Measurements from ENCODE around the gene ATP8A2. TPM values are rescaled to one million over a fixed set of nuclear protein-coding genes. Genes with fewer than 3 reads are reported as not detected.

The ATP8A2 gene
- total and polyA plus RNA-seq, 2 of the 8 experiments (the other 6 are each of a cell fraction or from before 2014, with no cell fraction given), result 2.4 to 8.3 TPM

DNA sequence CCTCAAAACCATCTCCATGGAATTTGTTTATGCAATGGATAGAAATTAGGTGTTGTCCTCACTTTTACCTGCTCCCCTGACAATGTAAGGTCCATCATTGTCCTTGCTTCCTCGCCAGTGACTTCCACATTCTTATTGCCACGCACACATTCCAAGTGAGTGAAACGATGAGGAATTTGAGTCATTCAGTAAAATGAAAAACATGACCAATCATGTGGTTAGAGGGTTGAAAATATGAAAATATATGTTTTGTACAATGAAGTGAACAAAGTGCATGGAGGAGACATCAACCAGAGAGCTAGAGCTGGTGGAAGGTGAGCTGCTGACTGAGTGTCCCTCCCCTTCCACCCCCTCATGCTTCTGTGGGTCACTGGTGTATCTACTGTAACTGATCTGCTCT, 91.7 kb downstream of the ATP8A2 start:
- Histone ChIP-seq H3K36me3 (ENCODE audit: control insufficient read depth in 2 of 4, insufficient read depth in 4 of 4, low read length in 3 of 4) (no peaks in the 10 kb centered on the region), H3K9ac (replicated peaks in 1 of 4; ENCODE audit: extremely low read depth in 1 of 4, low read depth in 3 of 4, low read length in 3 of 4) (no peak overlapping the region), H4K91ac (replicated peaks; ENCODE audit: insufficient read length, low read length) (no peak overlapping the region), H3K9me3 (ENCODE audit: insufficient read depth in 2 of 2, low read depth in 1 of 2, low read length in 1 of 2) (no peaks in the 10 kb centered on the region), H3K56ac (replicated peaks; ENCODE audit: insufficient read length, low read depth, low read length) (no peak overlapping the region), H3K4me3 (ENCODE audit: extremely low read depth in 1 of 4, insufficient read depth in 2 of 4, low read depth in 3 of 4, low read length in 4 of 4) (no peak overlapping the region), H3K4me2 (ENCODE audit: insufficient read depth in 1 of 2, low read depth in 2 of 2, low read length in 2 of 2) (no peak overlapping the region), H2BK15ac (ENCODE audit: low read length) (no peak overlapping the region), H2BK5ac (ENCODE audit: low read depth, low read length) (no peak overlapping the region), H3K79me2 (ENCODE audit: control insufficient read depth in 1 of 2, insufficient read depth in 2 of 2, low read length in 2 of 2) (no peaks in the 10 kb centered on the region), H2BK20ac (ENCODE audit: low read length) (no peak overlapping the region), H3K79me1 (ENCODE audit: low read depth, low read length) (no peaks in the 10 kb centered on the region; the same call in 1 of the 2 replicates), H4K20me1 (replicated peaks in 1 of 2; ENCODE audit: control insufficient read depth in 1 of 2, insufficient read depth in 2 of 2, low read length in 2 of 2) (no peaks in the 10 kb centered on the region), H4K5ac (ENCODE audit: insufficient read length, low read depth, low read length) (no peak overlapping the region), H3K27ac (ENCODE audit: low read depth, low read length) (no peak overlapping the region), H3K23me2 (ENCODE audit: low read depth, low read length) (peaks cover 3% of the 10 kb centered on the region; the same call in 1 of the 2 replicates), H3K18ac (ENCODE audit: extremely low read depth, low read length) (no peak overlapping the region), H2AFZ (ENCODE audit: low read length) (no peak overlapping the region), H4K8ac (ENCODE audit: extremely low read depth, insufficient read depth, low read length) (no peak overlapping the region), H3K27me3 (replicated peaks in 1 of 4; ENCODE audit: control insufficient read depth in 3 of 4, extremely low read depth in 1 of 4, insufficient read depth in 3 of 4, low read length in 3 of 4) (peaks cover 0 to 5% (median 4%) of the 10 kb centered on the region in 4 experiments; a peak in 4 of 7 replicates), H3K4ac (replicated peaks; ENCODE audit: insufficient read length, low read depth, low read length) (no peak overlapping the region), H3K14ac (ENCODE audit: insufficient read length) (no peak overlapping the region), H3K4me1 (replicated peaks in 1 of 4; ENCODE audit: control insufficient read depth in 3 of 4, insufficient read depth in 4 of 4, low read length in 3 of 4) (0 out of 7 replicates have a peak, but pooled peaks cover 0 to 1% (median 0%) of the 10 kb centered on the region in 4 experiments), H3K23ac (ENCODE audit: insufficient read length) (no peak overlapping the region), H2BK120ac (replicated peaks; ENCODE audit: low read depth, low read length) (no peak overlapping the region), H2BK12ac (ENCODE audit: low read depth, low read length) (no peak overlapping the region), H2AK5ac (ENCODE audit: low read depth, low read length) (no peak overlapping the region)
- TF ChIP-seq JUN (IDR thresholded peaks at IDR 0.05; ENCODE audit: low read depth, low read length) (no peak), SIX5 (IDR thresholded peaks at IDR 0.05; ENCODE audit: low read depth, low read length) (no peak), PHF8 (conservative IDR thresholded peaks at IDR 0.05; ENCODE audit: low read depth, low read length) (no peak), CEBPB (IDR thresholded peaks at IDR 0.05; ENCODE audit: low read depth, low read length) (no peak), TAF1 (IDR thresholded peaks at IDR 0.05; ENCODE audit: low read depth, low read length) (no peak), JUND (IDR thresholded peaks at IDR 0.05; ENCODE audit: low read length) (no peak), TEAD4 (IDR thresholded peaks at IDR 0.05; ENCODE audit: low read depth, low read length) (no peak), YY1 (IDR thresholded peaks at IDR 0.05; ENCODE audit: low read depth, low read length) (no peak), MAFK (IDR thresholded peaks at IDR 0.05; ENCODE audit: low read depth, low read length) (no peak)
- TF ChIP-seq, protein P1, sequence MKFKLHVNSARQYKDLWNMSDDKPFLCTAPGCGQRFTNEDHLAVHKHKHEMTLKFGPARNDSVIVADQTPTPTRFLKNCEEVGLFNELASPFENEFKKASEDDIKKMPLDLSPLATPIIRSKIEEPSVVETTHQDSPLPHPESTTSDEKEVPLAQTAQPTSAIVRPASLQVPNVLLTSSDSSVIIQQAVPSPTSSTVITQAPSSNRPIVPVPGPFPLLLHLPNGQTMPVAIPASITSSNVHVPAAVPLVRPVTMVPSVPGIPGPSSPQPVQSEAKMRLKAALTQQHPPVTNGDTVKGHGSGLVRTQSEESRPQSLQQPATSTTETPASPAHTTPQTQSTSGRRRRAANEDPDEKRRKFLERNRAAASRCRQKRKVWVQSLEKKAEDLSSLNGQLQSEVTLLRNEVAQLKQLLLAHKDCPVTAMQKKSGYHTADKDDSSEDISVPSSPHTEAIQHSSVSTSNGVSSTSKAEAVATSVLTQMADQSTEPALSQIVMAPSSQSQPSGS (IDR thresholded peaks at IDR 0.05; ENCODE audit: low read length), result no peak
- DNase-seq (ENCODE audit: low read depth in 1 of 2, low spot score in 2 of 2) (no peak), FAIRE-seq (no peak)
- ChIA-PET POLR2A (ENCODE audit: partially characterized antibody) (interaction anchor here (0.6 kb wide), 1 partner anchor 1896 kb away, joined by 4 read pairs; no protein-coding TSS in a partner anchor), CTCF (ENCODE audit: partially characterized antibody) (interaction anchor here (1.7 kb wide), 1 partner anchor 89 kb away, joined by 3 read pairs; no protein-coding TSS in a partner anchor)
- 84% methylated on average over 3 of the region's 3 CpGs; no CpG with 5 or more reads in 1 of the 2 experiments for WGBS, 2 experiments (ENCODE audit: extremely low coverage in 1 of 2, insufficient coverage in 1 of 2, insufficient read length in 1 of 2, insufficient replicate concordance in 2 of 2, low coverage in 1 of 2, low lambda C conversion rate in 2 of 2, missing lambda C conversion rate in 1 of 2)

Measured in H1 (cell line).